CD4-positive, alpha-beta T cell treated with Interferon gamma for 1 hour (primary cell): Measurements from ENCODE around the gene UNC5C.

Source experiments
- DNase-seq: peaks from one replicate; pipeline ENCODE4 v3.0.0-alpha.2; 2020

UNC5C gene

GRCh38 chr4:95386410-95386809 is 162.4 kb downstream of the UNC5C start:
- DNase-seq, result no peak

- no peak for DNase-seq
Measured at GRCh38 chr4:95381843-95382580, 166.8 kb downstream of the UNC5C start.

GRCh38 chr4:95379633-95380032 is 169.1 kb downstream of the UNC5C start:
- DNase-seq, result no peak

GRCh38 chr4:95377366-95377900 is 171.3 kb downstream of the UNC5C start:
- no peak for DNase-seq

GRCh38 chr4:95371476-95372224 is 177.1 kb downstream of the UNC5C start:
- no peak for DNase-seq

- no peak for DNase-seq
Measured at GRCh38 chr4:95367824-95368223, 180.9 kb downstream of the UNC5C start.

GRCh38 chr4:95363966-95364365 is 184.8 kb downstream of the UNC5C start:
- no peak for DNase-seq

- DNase-seq, result no peak
Measured at GRCh38 chr4:95363559-95363925, 185.2 kb downstream of the UNC5C start.

- DNase-seq, result no peak
Measured at GRCh38 chr4:95362906-95363558, 185.7 kb downstream of the UNC5C start.

- DNase-seq, result no peak
Measured at GRCh38 chr4:95362066-95362465, 186.7 kb downstream of the UNC5C start.

- no peak for DNase-seq
Measured at GRCh38 chr4:95361696-95361965, 187.1 kb downstream of the UNC5C start.

- DNase-seq, result no peak
Measured at GRCh38 chr4:95360906-95361695, 187.7 kb downstream of the UNC5C start.

GRCh38 chr4:95360256-95360903 is 188.4 kb downstream of the UNC5C start:
- no peak for DNase-seq

- no peak for DNase-seq
Measured at GRCh38 chr4:95358421-95358820, 190.4 kb downstream of the UNC5C start.

GRCh38 chr4:95355021-95355420 is 193.8 kb downstream of the UNC5C start:
- no peak for DNase-seq

GRCh38 chr4:95348418-95348817 is 200.4 kb downstream of the UNC5C start:
- DNase-seq, result no peak

GRCh38 chr4:95343235-95343634 is 205.5 kb downstream of the UNC5C start:
- DNase-seq, result no peak

- no peak for DNase-seq
Measured at GRCh38 chr4:95340191-95340590, 208.6 kb downstream of the UNC5C start.

- no peak for DNase-seq
Measured at GRCh38 chr4:95325665-95326064, 223.1 kb downstream of the UNC5C start.

GRCh38 chr4:95319169-95319568 is 229.6 kb downstream of the UNC5C start:
- no peak for DNase-seq

GRCh38 chr4:95318483-95318882 is 230.3 kb downstream of the UNC5C start:
- no peak for DNase-seq

- DNase-seq, result no peak
Measured at GRCh38 chr4:95318044-95318443, 230.7 kb downstream of the UNC5C start.
